NOMO-1 treated with dmso at 0.1 percent for 144 hours (cell line): ENCODE results near the gene RANBP1.
A peak's percentile ranks its signal among the peaks of the same experiment; 100 is the strongest.
"Not testable (repeated sequence)": the region's sequence is repeated elsewhere in the genome, so short reads cannot be mapped to it uniquely, and the experiment has no call there.

Experiments used
- DNase-seq: peaks from one replicate; lab custom pipeline; 2025; ENCODE audit not compliant: unreplicated experiment; lab: John Stamatoyannopoulos, UW

RANBP1 gene

DNA sequence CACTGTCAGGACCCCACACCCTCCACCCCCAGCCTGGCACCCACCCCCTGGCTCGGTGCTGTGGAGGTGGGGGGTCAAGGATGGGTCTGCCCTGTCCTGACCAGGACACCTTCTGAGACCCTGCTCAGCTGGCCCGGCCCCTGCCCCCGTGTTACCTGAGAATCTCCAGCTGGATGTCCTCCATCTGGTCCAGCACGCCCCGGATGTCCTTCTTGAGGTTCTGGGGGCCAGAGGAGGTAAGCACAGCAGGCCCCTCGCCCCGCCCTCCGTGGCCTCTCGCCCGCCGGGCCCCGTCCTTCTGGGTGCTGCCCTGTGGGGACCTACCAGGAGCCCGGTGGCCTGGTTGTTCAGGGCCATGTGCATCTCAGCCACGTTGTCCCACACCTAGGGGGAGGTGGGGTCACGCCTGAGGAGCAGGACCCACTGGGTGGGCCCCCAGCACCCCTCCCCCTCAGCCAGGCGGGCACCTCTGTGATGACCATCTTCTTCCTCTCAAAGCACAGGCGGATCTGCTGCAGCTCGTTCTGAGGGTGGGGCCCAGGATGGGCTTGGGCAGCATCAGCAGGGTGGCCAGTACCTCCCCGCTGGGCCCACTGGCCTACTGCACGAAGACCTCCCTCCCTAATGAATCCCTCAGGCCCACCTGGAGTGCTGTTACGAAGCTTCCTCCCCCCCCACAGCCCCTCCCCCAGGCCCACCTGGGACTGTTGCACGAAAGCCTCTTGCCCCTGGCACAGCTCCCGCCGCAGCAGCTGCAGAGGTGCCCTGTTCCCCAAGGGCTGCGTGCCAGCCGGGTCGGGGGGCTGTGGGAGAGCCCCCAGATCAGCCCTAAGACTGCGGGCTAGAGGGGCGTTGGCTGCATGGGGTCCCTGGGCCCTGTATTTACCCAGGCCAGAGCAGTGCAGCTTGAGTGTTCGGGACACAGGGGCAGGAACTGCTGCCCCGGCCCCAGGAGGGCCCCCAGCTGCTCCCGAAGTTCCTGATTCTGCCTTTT, 33.6 kb downstream of the RANBP1 start:
- no peak for DNase-seq

DNA sequence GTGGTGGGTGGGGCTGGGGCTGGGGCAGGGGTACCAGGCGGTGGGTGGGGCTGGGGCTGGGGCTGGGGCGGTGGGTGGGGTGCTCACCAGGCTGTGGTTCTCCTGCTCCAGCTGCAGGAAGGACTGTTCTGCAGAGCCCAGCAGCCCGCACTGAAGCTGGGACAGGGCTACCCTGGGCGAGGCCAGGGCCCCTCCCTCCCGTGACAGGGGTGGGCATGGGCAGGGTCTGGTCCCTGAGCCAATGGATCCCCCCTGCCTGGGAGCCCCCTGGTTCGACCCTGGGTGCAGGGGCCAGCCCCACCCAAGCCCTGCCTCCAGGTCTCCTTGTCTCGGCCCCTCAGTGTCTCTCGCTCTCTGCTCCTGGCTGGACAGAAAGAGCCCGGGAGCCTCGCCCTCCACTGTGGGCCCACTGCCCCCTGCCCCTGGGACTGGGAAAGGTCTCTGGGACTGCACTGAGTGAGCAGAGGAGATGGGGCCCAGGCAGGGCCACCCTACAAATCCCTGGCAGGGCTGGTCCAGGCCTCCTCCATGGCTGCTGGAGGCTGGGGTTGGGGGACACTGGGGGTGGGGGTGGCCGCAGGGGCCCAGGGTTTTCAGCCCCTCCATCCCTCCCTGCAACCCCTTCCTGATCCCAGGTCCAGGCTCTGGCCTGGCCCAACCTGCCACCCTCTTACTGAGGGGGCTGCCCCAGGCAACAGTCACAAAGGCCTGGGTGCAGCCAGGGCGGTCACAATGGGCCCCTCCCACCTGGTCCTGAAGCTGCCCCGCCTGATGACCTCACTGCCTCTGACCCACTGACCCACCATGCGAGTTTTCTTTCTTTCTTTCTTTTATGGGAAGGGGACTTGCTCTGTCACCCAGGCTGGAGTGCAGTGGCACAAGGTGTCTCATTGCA, 34.7 kb downstream of the RANBP1 start, which contains the start of gene CCDC188:
Gene CCDC188 (minus strand): TSS at position 675 of the 895 bp plus-strand sequence. CDS start 69 bp downstream, at position 606.
- no peak for DNase-seq

DNA sequence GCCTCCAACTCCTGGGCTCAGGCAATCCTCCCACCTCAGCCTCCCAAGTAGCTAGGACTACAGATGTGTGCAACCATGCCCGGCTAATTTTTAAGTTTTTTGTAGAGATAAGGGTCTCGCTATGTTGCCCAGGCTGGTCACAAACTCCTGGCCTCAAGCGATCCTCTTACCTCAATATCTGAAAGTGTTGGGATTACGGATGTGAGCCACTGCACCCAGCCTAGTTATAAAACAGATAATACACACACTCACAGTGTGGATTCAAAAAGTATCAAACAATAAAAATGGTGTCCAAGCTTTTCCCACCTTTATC, 35.3 kb downstream of the RANBP1 start:
- no peak for DNase-seq

DNA sequence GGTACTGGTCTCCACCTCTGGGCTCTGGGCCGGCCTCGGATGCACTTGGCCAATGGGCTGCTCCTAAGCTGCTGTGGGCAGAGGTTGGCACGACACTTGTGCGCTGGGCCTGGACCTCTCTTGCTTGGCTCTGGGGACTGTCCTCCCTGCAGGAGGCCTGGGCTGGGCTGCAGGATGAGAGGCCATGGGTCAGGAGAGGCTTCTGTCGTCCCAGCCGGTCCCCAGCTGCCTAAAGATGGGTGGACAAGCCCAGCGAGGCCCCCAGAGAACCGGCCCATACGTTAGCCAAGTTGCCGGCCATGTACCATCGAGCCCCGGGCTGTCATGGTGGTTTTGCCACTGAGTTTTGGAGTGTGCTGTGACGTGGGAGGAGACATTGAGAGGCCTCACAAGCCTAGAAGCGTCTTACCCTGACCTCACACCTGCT, 36.6 kb downstream of the RANBP1 start:
- DNase-seq: no peak

DNA sequence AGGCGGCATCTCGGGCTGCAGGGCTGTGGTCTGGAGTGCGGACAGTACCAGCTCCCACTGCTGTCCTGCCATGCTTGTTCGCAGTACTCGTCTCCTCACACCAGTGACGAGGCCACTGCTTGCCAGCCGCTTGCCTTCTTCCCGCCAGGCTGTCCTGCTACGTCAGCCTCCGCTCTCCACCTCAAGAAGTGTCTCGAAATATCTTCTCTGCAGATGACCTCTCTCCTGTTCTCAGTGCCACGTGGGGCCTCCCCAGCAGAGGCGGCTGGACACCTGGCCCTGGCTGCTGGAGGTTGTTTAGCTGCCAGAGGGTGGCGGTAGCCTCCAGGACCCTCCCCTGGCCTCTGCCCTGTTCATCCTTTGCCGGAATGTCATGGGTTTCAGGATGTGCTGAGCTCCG, 38.0 kb downstream of the RANBP1 start:
- DNase-seq: no peak

DNA sequence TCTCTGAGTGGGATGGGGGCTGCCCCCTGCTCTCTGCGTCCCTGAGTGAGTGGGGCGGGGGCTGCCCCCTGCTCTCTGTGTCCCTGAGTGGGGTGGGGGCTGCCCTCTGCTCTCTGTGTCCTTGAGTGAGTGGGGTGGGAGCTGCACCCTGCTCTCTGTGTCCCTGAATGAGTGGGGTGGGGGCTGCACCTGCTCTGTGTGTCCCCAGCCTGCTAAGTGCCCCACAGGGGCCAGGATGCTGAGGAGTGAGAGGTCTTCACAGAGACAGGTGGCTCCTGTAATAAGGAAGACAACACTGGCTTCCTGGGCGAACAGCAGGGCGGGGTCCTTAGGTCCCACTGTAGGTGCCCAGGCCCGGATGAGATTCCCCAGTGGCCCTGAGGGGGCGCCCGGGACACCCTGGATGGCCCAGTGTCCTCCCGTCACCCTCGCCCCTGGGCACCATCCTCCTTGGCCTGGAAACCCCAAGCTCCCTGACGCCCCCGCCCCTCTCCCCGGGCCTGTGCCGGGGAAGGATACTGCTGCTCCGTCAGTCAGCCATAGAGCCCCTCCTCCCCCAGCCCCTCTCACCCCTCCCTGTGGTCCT, 38.8 kb downstream of the RANBP1 start:
- no peak for DNase-seq

DNA sequence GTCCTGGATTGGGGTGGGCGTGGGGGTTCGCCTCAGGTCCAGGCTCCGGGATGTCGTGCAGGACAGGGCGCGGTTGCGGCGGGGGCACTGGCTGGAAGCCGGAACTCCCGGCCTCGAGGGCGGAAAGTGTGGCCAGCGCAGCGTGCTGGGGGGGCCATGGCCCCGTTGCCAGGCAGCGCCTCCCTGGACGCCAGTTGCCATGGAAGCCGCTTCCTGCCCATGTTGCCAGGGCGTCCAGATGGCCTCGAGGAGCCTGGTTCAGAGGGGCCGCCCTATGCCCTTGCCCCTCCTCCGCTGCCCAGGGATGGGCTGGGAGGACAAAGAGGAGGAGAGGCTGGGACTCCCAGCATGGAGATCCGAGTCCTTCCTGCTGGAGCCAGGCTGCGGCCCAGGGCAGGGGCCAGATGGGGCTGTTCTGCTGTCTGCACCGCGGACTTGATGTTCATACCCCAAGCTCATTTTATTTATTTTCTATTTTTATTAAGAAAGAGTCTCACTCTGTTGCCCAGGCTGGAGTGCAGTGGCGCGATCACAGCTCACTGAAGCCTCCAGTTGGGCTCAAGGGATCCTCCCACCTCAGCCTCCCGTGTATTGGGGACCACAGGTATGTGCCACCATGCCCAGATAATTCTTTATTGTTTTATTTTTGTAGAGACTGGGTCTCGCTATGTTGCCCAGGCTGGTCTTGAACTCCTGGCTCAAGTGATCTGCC, 39.6 kb downstream of the RANBP1 start:
- DNase-seq: no peak

DNA sequence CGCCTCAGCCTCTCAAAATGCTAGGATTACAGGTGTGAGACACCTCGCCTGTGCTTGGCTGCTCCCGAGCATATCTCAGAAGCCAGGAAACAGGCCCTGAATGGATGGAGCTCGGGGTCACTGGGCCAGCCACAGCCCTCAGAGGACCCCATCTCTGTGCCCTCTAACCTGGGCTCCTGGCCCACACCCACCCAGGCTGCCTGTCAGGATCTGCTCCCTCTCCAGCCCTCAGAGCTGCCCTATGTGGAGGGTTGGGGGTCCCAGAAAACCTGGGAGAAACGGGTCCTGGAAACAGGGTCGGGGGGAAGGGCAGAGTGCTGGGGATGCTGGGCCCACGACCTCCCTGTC, 40.1 kb downstream of the RANBP1 start:
- DNase-seq: no peak

DNA sequence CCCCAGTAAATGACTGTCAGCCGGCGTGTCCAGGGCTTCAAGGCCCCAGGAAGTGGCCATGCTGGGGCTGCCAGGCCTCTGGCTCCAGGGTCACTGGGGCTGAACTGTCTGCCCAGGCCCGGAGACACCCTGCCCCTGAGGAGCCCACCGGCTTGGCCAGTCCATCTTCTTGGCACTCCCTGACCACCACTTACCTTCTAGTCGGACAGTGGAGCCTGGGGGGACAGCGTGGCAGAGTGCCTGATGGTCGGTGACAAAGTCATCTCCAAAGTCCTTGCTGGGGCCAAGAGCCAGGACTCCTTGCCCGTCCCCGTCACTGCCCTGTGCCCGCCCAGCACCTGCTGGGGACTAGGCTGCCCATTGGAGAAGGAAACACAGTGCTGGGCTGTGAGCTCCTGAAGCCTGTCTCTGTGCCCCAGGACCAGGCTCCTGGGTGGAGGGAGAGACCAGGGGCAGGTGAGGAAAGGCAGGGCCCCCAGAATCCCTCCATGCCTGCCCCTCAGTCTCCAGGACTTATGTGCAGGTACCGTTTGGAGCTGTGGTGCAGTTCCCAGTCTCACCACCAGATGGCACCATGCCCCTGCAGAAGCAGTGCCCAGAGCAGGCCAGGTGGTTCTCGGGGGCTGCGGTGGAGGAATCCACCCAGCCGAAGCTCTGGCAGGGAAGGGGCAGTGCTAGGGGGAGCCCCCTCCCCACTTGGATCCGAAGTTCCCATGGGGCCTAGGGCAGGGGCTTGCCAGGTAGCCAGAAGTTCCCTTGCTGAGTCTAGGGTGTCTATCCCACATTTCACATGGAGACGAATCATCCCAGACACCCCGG, 40.9 kb downstream of the RANBP1 start:
- DNase-seq: peak; percentile 41

DNA sequence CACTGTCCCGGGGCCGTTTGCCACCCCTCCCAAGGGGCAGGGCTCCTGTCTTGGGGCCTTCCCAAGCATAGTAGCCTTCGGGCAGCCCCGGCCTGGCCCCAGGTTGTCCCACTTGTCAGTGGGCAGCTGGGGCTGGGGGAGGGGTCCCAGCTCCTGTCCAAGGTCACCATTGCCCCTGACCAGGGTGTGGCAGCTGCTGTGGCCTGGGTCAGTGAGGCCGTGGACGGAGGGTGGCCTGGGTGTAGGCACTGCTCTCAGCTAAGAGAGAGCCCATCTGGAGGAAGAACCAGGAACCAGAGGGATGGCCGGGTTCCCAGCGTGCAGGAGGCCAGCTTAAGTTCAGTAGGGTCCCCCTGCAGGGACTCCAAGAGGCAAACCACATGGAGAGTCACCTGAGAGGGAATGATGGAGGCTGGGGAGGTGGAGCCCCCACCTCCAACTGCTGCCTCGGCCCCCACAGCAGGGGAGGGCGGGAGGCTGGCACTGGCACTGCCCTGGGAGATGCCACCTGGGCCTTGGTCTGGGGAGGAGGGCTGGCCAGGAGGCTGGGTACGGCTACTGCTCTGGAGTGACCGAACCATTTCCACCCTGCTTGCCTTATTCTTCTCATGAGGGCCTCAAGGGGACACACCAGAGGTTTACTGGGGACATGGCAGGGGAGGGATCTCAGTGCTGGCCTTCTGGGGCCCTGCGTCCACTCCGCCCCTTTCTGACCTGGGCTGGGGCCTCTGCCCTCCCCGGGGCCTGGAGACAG, 41.7 kb downstream of the RANBP1 start:
- DNase-seq: no peak

DNA sequence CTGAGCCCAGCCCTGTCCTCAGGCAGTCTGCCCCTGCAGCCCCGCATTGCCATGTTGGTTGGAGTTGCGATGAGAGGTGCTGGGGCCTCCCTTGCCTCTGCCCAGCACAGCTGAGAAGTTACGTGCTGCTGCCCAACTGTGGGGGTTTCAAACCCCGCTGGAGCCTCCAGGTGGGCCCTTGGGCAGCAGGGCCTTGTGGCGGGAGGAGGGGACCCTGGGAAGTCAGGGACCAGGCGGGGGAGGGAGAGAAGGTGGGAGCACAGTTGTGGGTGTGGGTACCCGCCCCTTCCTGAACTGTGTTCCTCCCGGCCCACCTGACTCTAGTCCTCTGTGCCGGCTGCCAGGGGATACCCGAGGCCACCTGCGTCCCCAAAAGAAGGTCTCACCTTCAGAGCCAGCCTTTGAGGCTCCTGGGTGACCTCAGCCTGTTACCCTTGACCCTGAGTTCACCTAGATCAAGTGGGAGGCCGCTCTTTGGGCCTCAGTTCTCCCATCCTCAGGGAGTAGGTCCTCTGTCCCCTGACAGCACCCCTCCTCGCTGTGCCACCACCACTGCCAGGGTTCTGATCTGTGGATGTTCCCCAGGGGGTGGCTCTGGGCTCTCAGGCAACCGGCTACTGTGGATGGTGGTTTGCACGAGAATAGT, 42.6 kb downstream of the RANBP1 start:
- DNase-seq: no peak

DNA sequence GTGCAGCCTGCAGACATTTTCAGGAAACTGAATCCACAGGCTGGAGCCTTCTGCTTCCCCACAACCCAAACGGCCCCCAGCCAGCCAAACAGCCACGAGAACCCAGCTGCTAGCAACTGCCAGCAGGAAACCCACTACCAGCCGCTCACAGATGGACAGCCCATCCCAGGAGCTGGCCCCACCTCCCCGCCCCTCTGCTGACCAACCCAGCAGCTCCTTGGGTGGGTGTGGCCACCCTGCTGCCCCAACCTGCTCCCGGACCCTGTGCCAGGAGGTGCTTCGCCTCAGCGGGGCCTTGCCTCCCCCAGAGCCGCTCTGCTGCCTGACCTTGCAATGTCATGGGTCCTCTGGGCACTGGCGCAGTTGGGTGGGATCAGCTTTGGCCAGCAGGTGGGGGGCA, 43.2 kb downstream of the RANBP1 start:
- DNase-seq: no peak

DNA sequence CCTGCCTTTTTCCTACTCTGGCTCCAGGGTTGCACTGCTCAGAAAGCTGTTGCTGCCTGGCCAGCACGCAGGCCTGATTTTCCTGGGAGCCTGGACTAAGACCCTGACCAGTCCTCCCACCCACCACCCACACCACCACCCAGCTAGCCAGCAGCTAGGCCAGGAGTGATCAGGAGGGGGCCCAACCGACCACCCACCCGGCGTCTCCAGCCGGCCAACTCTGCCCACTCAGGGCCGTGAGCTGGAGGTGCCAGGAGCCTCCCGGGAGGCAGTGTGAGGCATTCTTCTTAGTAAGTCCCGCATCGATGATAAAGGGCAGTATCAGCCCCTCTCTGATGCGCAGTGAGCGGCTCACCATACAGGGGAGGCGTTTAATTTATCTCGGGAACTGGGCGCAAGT, 43.6 kb downstream of the RANBP1 start:
- not testable (repeated sequence) for DNase-seq

DNA sequence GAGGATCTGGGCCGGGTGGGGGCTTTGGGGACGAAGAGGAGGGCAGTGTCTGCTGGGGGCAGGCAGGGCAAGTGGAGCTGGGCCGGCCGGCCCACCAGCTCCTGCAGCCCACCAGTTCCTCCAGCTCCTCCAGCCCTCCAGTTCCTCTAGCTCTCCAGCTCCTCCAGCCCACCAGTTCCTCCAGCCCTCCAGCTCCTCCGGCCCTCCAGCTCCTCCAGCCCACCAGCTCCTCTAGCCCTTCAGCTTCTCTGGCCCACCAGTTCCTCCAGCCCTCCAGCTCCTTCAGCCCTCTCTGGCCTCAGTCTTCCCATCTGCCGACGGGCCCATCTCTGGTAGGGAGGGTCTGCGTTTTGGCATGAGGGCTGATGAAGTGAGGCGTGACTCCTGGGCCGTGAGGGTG, 44.1 kb downstream of the RANBP1 start:
- no peak for DNase-seq

DNA sequence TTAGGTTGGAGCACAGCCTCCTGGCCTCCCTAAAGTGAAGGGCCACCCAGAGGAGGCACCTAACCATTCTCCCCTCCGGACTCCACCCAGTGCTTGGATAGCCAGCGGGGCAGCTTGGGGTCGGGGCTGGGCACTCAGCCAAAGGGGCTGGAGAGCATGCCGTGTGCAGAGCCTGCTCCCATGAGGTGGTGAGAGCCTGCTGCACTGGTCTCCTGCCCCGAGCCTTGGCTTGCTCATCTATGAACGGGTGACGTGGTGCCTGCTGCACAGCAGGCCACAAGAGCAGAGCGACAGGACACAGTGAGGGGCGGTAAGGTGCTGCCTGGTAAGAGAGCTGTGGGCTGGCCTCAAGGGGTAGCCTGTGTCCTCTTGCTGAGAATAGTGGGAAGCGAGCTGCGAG, 49.0 kb downstream of the RANBP1 start:
- DNase-seq: no peak

DNA sequence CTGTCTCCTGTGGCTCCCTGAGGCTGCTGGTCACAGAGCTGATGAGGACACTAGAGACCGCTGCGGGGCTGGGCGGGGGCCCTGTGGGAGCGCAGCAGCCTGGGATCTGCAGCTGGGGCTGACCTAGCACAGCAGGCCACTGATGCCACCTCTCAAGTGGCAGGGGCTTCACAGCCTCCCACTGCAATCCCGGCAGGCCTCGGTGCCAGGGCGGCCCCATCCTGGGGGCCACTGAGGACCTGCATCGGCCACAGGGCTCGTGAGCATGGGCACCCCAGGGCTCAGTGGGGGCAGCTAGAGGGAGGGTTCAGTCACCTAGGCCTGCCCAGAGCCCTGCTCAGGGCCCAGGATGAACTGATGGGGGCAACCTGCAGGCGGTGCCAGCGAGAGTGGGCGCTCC, 49.5 kb downstream of the RANBP1 start:
- DNase-seq: no peak

DNA sequence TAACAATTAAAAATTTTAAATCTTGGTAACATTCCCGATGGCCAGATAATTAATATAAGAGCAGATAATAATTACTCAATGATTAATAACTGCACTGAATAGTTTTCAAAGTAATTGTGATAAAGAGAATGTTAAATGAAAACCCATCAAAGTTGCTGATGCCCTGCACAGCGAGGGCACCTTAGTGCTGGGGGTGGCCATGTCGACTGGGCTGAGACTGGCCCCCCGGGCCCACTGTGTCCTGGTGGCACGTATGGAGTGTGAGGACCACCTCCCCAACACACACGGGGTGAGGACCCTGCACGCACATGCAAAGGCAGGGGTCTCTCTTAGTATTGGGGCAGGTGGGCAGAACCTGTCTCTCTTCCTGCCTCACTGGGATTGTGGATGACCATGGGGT, 50.0 kb downstream of the RANBP1 start:
- no peak for DNase-seq

DNA sequence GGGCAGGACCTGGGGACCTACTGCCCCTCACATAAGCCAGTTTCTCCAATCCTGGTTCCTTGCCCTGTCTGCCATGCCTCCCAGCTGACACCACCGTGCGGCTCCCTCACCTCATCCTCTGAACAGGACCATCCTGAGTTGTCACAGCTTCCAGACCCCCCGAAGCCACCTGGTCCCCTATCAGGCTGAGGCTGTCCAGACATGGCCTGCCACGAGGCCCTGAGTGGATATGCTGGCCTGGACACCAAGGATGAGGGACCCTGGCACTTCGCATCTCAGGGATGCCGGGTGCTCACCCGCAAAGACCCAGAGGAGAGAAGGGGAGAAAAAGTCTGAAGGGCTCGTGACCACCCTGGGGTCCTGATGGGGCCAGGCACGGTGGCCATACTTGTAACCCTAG, 50.8 kb downstream of the RANBP1 start:
- no peak for DNase-seq
